ENCODE results near the gene RALGAPA2.

- no peak for TF ChIP-seq CREB1 (CRISPR knock-in tag; IDR thresholded peaks at IDR 0.05)
- no peak for TF ChIP-seq ZBTB21 (CRISPR knock-in tag; IDR thresholded peaks at IDR 0.05; ENCODE audit: borderline replicate concordance)
- no peak for TF ChIP-seq CBFB (CRISPR knock-in tag; IDR thresholded peaks at IDR 0.05; ENCODE audit: low read depth)
- TF ChIP-seq NFE2L1 (CRISPR knock-in tag; IDR thresholded peaks at IDR 0.05): no peak
- no peak for TF ChIP-seq ATF1 (CRISPR knock-in tag; IDR thresholded peaks at IDR 0.05)
- no peak for TF ChIP-seq FOXJ3 (CRISPR knock-in tag; IDR thresholded peaks at IDR 0.05; ENCODE audit: borderline replicate concordance)
These were observed 194.2 kb downstream of the RALGAPA2 start for GRCh38 chr20:20518263-20518662.
